Stimulated activated CD4-positive, alpha-beta T cell treated with anti-CD3 and anti-CD28 coated beads, Interleukin-4, amount 100 ng/mL, for 48 hours (primary cell): ENCODE measurements around the gene RNF180.
"Not testable (repeated sequence)": the region's sequence is repeated elsewhere in the genome, so short reads cannot be mapped to it uniquely, and the experiment has no call there.

Experiments used
- DNase-seq, 2 donors: peaks; one replicate each; pipeline ENCODE4 v3.0.0-alpha.2; 2020; ENCODE audit warnings: low read depth in 2 of 2

Gene RNF180

DNA sequence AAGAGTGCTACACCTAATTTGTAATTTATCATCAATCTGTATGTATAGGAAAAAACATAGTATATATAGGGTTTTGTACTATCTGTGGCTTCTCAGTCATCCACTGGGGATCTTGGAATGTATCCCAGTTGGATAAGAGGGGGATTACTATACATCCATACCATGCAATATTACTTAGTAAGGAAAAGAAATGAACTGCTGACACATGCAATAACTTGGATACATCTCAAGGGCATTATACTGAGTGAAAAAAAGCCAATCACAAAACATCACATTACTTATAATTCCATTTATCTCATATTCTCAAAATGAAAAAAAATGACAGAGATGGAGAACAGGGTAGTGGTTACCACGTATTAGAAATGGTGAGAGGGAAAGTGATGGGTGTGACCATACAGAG lies 231.9 kb downstream of the RNF180 start:
- DNase-seq, result no peak

DNA sequence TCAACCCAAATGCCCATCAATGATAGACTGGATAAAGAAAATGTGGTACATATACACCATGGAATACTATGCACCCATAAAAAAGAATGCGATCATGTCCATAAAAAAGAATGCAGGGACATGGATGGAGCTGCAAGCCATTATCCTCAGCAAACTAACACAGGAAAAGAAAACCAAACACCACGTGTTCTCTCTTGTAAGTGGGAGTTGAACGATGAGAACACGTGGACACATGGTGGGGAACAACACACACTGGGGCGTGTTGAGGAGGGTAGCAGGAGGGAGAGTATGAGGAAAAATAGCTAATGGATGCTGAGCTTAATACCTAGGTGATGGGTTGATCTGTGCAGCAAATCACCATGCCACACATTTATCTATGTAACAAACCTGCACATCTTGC lies 233.1 kb downstream of the RNF180 start:
- not testable (repeated sequence) for DNase-seq

DNA sequence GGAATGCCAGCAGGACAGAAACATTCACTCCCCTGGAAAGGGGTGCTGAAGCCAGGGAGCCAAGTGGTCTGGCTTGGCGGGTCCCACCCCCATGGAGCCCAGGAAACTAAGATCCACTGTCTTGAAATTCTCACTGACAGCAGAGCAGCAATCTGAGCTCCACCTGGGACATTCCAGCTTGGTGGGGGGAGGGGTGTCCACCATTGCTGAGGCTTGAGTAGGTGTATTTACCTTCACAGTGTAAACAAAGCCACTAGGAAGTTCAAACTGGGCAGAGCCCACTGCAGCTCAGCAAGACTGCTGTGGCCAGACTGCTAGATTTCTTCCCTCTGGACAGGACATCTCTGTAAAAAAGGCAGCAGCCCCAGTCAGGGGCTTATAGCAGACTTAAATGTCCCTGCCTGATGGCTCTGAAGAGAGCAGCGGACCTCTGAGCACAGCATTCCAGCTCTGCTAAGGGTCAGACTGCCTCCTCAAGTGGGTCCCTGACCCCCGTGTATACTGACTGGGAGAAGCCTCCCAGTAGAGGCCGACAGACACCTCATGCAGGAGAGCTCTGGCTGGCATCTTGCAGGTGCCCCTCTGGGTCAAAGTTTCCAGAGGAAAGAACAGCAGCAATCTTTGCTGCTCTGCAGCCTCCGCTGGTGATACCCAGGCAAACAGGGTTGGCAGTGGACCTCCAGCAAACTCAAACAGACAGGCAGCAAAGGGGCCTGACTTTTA lies 241.6 kb downstream of the RNF180 start:
- DNase-seq, result not testable (repeated sequence)

DNA sequence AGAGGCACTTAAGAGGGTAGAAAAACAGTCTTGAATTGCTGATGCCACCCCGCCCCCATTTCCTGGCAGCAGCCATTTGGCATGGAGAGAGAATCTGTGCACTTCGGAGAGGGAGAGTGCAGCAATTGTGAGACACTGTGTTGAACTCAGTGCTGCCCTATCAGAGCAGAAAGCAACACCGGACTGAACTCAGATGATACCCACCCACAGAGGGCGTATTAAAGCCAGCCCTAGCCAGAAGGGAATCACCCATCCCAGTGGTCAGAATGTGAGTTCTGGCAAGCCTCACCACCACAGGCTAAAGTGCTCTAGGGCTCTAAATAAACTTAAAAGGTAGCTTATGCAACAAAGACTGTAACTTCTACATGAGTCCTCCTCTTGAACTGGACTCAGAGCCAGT lies 251.7 kb downstream of the RNF180 start:
- no peak for DNase-seq

DNA sequence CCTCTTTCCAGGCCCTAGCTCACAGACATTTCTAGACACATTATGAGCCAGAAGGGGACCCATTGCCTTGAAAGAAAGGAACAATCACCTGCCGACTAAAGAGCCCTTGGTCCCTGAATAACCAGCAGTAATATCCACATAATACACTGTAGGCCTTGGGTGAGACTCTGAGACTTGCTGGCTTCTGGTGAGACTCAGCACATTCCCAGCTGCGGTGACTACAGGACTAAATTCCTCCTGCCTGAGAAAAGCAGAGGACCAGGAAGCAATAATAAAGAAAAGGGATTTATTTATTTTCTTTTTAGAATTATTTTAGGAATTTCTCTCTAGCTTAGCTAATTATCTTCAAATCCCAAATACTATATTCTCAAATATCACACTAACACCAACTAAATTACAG lies 252.4 kb downstream of the RNF180 start:
- DNase-seq, result no peak
